Activated naive CD8-positive, alpha-beta T cell treated with anti-CD3 and anti-CD28 coated beads for 36 hours (primary cell): Measurements from ENCODE around the gene SLC33A1. TPM values are rescaled to one million over a fixed set of nuclear protein-coding genes. Genes with fewer than 3 reads are reported as not detected.
"Not testable (repeated sequence)": the region's sequence is repeated elsewhere in the genome, so short reads cannot be mapped to it uniquely, and the experiment has no call there.

Experiments
- DNase-seq: peaks from one replicate; pipeline ENCODE4 v3.0.0; 2021
- H3K27ac Mint-ChIP-seq: one replicate; pipeline ENCODE4 v1.8.0; 2022; ENCODE audit warnings: mild to moderate bottlenecking, moderate library complexity, mixed read lengths
- H3K27me3 Mint-ChIP-seq: one replicate; pipeline ENCODE4 v1.8.0; 2022; ENCODE audit warnings: mild to moderate bottlenecking, mixed read lengths
- H3K36me3 Mint-ChIP-seq: one replicate; pipeline ENCODE4 v1.8.0; 2021; ENCODE audit warnings: mild to moderate bottlenecking, mixed read lengths
- H3K4me1 Mint-ChIP-seq: one replicate; pipeline ENCODE4 v1.8.0; 2021; ENCODE audit warnings: mixed read lengths
- H3K4me3 Mint-ChIP-seq: one replicate; pipeline ENCODE4 v1.8.0; 2022; ENCODE audit warnings: mild to moderate bottlenecking, moderate library complexity, mixed read lengths
- H3K9me3 Mint-ChIP-seq: one replicate; pipeline ENCODE4 v1.8.0; 2022; ENCODE audit warnings: mixed read lengths
- total RNA-seq, 2 experiments: library from RNA; stranded (reverse); gene quantifications; one replicate each; pipeline ENCODE4 v1.2.3, GENCODE V29; 2021

SLC33A1 gene
- total RNA-seq, 2 experiments from 2014 or later, result 16.3 to 17.2 TPM

GRCh38 chr3:155843569-155843968, 10.7 kb downstream of the SLC33A1 start:
- no peak overlapping the region for H3K4me3 Mint-ChIP-seq

GRCh38 chr3:155835341-155836071, 18.7 kb downstream of the SLC33A1 start:
- Mint-ChIP-seq H3K27ac (no peak overlapping the region), H3K4me1 (peaks cover 5% of the 10 kb centered on the region), H3K36me3 (peaks cover 16% of the 10 kb centered on the region), H3K27me3 (no peaks in the 10 kb centered on the region), H3K9me3 (no peaks in the 10 kb centered on the region), H3K4me3 (no peak overlapping the region)
- no peak for DNase-seq

More at GRCh38 chr3:155843569-155843968, 10.7 kb downstream of the SLC33A1 start:
- Mint-ChIP-seq H3K27ac (no peak overlapping the region), H3K9me3 (no peaks in the 10 kb centered on the region), H3K27me3 (no peaks in the 10 kb centered on the region), H3K36me3 (peaks cover 8% of the 10 kb centered on the region), H3K4me1 (peaks cover 29% of the 10 kb centered on the region)
- no peak for DNase-seq

DNA sequence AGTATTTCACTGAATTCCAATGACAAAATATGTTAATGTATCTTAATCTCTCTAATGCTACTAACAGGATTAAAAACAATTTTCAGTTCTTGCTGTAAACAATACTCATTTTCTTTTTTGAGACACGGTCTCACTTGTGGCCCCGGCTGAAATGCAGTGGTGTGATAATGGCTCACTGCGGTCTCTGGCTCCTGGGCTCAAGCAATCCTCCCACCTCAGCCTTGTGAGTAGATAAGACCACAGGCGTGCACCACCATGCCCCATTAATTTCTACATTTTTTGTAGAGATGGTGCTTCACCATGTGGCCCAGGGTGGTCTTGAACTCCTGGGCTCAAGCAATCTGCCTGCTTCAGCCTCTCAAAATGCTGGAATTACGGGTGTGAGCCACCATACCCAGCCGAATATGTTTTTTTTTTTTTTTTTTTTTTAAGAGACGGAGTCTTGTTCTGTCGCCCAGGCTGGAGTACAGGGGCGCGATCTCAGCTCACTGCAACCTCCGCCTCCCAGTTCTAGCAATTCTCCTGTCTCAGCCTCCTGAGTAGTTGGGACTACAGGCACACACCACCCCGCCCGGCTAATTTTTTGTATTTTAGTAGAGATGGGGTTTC, 25.6 kb downstream of the SLC33A1 start:
- not testable (repeated sequence) for H3K27me3 Mint-ChIP-seq, H3K9me3 Mint-ChIP-seq, H3K4me3 Mint-ChIP-seq, DNase-seq, H3K27ac Mint-ChIP-seq, H3K36me3 Mint-ChIP-seq, H3K4me1 Mint-ChIP-seq

GRCh38 chr3:155815030-155815545, 39.1 kb downstream of the SLC33A1 start:
- Mint-ChIP-seq H3K9me3 (no peaks in the 10 kb centered on the region), H3K27ac (no peak overlapping the region), H3K4me3 (no peak overlapping the region), H3K27me3 (no peaks in the 10 kb centered on the region), H3K36me3 (no peaks in the 10 kb centered on the region), H3K4me1 (no peaks in the 10 kb centered on the region)
- DNase-seq, result no peak

GRCh38 chr3:155813224-155813623, 41.0 kb downstream of the SLC33A1 start:
- H3K27ac Mint-ChIP-seq, DNase-seq, H3K27me3 Mint-ChIP-seq, H3K4me1 Mint-ChIP-seq, H3K4me3 Mint-ChIP-seq, H3K36me3 Mint-ChIP-seq, H3K9me3 Mint-ChIP-seq: not testable (repeated sequence)

DNA sequence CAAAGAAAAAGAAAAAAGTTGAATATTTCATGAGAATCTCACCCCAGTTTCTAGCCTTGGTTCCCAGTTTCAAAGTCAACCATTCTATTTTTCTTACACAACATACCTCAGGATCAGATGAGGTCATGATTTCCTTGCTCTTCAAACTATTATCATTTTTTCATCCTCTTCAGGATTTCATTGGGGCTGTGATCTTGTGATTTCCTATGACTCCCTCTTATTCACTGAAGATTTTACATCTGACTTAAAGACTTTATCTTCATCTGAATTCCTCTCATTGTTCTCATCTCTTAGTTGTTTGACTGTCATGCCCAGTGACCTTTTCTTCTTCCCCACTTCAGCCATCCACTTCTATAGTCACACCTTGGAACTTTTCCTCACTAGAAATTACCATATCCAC, 45.0 kb downstream of the SLC33A1 start:
- DNase-seq, result no peak
- Mint-ChIP-seq H3K27ac (no peak overlapping the region), H3K36me3 (no peaks in the 10 kb centered on the region), H3K9me3 (no peaks in the 10 kb centered on the region), H3K4me3 (no peak overlapping the region), H3K4me1 (no peaks in the 10 kb centered on the region), H3K27me3 (no peaks in the 10 kb centered on the region)

DNA sequence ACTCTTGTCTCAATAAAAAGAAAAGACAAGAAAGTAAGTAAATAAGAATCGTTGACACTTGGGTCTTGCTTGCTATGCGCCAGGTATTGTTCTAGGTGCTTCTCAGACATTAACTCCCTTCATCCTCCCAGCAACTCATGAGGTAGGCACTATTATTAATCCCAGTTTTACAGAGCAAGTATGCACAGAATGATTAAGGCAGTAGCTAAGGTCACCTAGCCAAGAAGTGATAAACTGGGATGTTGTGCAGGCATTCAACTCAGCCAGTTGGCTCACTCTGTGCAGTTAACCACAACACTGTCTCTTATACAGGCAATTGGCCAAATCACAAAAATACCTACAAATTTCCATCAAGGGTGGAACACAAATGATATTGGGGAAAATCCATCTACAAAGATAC, 46.4 kb downstream of the SLC33A1 start:
- no peak for DNase-seq
- no peaks in the 10 kb centered on the region for H3K4me1 Mint-ChIP-seq
- no peaks in the 10 kb centered on the region for H3K9me3 Mint-ChIP-seq

GRCh38 chr3:155805802-155806618, 48.2 kb downstream of the SLC33A1 start, which contains the start of gene C3orf33:
C3orf33 (minus strand) TSS chr3:155806278; CDS start chr3:155806252, 26 bp downstream.
- DNase-seq, result peak; percentile 87
- peaks cover 5% of the 10 kb centered on the region for H3K36me3 Mint-ChIP-seq
- no peaks in the 10 kb centered on the region for H3K9me3 Mint-ChIP-seq
- no peaks in the 10 kb centered on the region for H3K4me1 Mint-ChIP-seq
- H3K27me3 Mint-ChIP-seq, result no peaks in the 10 kb centered on the region
- peak within 1 kb of the TSS; percentile 86 for H3K4me3 Mint-ChIP-seq
- H3K27ac Mint-ChIP-seq, result peak within 1 kb of the TSS; percentile 75

More for the DNA sequence above, 46.4 kb downstream of the SLC33A1 start:
- Mint-ChIP-seq H3K27me3 (no peaks in the 10 kb centered on the region), H3K4me3 (no peak overlapping the region), H3K27ac (no peak overlapping the region), H3K36me3 (no peaks in the 10 kb centered on the region)

- H3K9me3 Mint-ChIP-seq, result no peaks in the 10 kb centered on the region
- H3K4me1 Mint-ChIP-seq, result no peaks in the 10 kb centered on the region
- DNase-seq, result peak; percentile 33
- no peaks in the 10 kb centered on the region for H3K27me3 Mint-ChIP-seq
- peak overlapping the region; percentile 86 for H3K4me3 Mint-ChIP-seq
- peak overlapping the region; percentile 75 for H3K27ac Mint-ChIP-seq
- peaks cover 5% of the 10 kb centered on the region for H3K36me3 Mint-ChIP-seq
These were observed 48.9 kb downstream of the SLC33A1 start for GRCh38 chr3:155805204-155805801.

DNA sequence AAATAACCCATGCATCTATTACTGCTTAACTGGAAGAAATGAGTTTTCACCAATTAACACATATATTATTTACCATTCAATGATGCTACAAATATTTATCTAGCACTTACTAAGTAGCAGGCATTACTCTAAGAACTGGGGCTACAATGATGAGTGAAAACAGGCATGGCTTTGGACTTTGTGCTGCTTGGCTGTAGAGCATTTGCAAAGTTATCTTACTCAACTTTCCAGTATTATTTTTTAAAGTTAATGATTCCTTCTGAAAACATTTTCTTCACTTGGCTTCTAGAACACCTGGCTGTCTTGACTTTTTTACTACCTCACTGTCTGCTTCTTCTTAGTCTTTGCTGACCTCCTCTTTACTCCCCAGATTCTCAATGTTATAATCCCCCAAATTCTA, 49.9 kb downstream of the SLC33A1 start:
- Mint-ChIP-seq H3K4me1 (no peaks in the 10 kb centered on the region), H3K4me3 (no peak overlapping the region)
- DNase-seq, result no peak

GRCh38 chr3:155792532-155792931, 61.7 kb downstream of the SLC33A1 start:
- DNase-seq, result no peak
- Mint-ChIP-seq H3K27ac (no peak overlapping the region), H3K4me3 (no peak overlapping the region), H3K9me3 (peaks cover 10% of the 10 kb centered on the region), H3K27me3 (no peaks in the 10 kb centered on the region), H3K4me1 (peaks cover 6% of the 10 kb centered on the region), H3K36me3 (peaks cover 53% of the 10 kb centered on the region)

More for the DNA sequence above, 49.9 kb downstream of the SLC33A1 start:
- H3K36me3 Mint-ChIP-seq, result peaks cover 12% of the 10 kb centered on the region
- no peaks in the 10 kb centered on the region for H3K27me3 Mint-ChIP-seq
- no peak overlapping the region for H3K27ac Mint-ChIP-seq
- no peaks in the 10 kb centered on the region for H3K9me3 Mint-ChIP-seq

- Mint-ChIP-seq H3K4me3 (no peak overlapping the region), H3K9me3 (peaks cover 8% of the 10 kb centered on the region), H3K27me3 (no peaks in the 10 kb centered on the region), H3K27ac (no peak overlapping the region), H3K4me1 (peaks cover 7% of the 10 kb centered on the region), H3K36me3 (peaks cover 40% of the 10 kb centered on the region)
- no peak for DNase-seq
These were observed 63.0 kb downstream of the SLC33A1 start for GRCh38 chr3:155791190-155791589.

DNA sequence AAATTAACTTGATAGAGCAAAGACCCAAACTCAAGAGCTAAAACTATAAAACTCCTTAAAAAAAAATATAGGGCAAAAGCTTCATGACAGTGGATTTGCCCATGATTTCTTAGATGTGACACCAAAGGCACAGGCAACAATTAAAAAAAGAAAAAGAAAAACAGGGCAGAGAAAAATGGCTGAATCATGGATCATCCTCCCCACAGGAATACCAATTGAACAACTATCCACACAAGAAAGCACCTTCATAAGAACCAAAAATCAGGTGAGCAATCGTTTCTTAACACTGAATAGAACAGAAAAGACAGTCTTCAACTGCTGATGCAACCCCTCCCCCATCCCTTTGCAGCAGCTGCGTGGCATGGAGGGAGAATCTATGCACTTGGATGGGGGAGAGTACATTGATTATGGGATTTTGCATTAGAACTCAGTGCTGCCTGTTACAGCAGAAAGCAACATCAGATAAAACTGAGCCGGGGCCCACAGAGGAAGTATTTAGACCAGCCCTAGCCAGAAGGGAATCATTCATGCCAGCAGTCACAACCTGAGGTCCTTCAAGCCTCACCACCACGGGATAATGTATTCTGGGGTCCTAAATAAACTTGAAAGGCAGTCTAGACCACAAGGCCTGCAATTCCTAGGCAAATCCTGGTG, 63.8 kb downstream of the SLC33A1 start:
- Mint-ChIP-seq H3K4me3 (no peak overlapping the region), H3K27me3 (no peaks in the 10 kb centered on the region), H3K4me1 (peaks cover 15% of the 10 kb centered on the region), H3K27ac (no peak overlapping the region), H3K36me3 (peaks cover 39% of the 10 kb centered on the region), H3K9me3 (peaks cover 8% of the 10 kb centered on the region)
- DNase-seq, result no peak

GRCh38 chr3:155785662-155786295, 68.4 kb downstream of the SLC33A1 start:
- no peak for DNase-seq
- no peak overlapping the region for H3K27ac Mint-ChIP-seq
- no peak overlapping the region for H3K4me3 Mint-ChIP-seq
- H3K27me3 Mint-ChIP-seq, result no peaks in the 10 kb centered on the region
- peaks cover 43% of the 10 kb centered on the region for H3K36me3 Mint-ChIP-seq
- H3K4me1 Mint-ChIP-seq, result peaks cover 16% of the 10 kb centered on the region
- peaks cover 6% of the 10 kb centered on the region for H3K9me3 Mint-ChIP-seq
